A204.1 (cell line): ENCODE data around the gene WDR27.
"Not testable (repeated sequence)": the region's sequence is repeated elsewhere in the genome, so short reads cannot be mapped to it uniquely, and the experiment has no call there.

Source experiments
- FAIRE-seq: peaks from 2 replicates; lab custom pipeline; 2012; peaks lifted over from hg19 to GRCh38; lab: Jason Lieb, UNC

WDR27 gene

DNA sequence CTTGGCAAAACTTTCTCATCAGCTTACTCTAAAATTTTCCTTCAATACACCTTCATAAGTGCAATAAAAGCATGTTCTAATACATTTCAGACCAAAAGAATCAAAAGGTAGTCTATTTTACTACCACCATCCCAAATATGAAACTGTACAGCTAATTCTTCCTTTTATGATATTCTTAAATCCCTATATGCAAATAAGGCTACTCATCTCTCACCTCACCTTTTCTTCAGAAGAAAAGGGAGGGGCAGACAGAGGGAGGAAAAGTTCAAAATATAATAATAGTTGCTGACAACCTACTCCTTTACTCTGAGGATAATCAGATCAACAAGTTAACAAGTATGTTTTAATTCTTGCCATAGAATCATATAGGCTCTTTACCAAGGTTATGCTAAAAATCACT is 7.5 kb upstream of the WDR27 start:
- FAIRE-seq = no peak

DNA sequence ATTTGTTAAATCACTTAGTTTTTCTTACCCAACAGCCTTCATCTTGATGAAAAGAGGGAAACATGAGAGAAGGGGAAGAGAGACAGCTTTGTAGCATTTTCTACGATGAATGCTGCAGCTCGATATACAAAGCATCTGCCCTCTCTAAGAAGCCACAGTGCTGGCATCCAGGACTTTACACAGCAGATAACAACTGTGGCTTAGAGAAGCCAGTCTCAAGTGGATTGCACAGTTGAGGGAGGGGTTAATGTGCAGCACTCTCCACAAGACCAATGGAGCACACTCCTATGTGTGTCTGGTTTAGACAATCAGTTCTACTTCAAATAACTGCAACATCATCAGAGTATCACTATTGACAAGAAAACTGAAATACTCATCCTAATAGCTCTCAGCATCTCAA is 5.9 kb upstream of the WDR27 start:
- FAIRE-seq = no peak

DNA sequence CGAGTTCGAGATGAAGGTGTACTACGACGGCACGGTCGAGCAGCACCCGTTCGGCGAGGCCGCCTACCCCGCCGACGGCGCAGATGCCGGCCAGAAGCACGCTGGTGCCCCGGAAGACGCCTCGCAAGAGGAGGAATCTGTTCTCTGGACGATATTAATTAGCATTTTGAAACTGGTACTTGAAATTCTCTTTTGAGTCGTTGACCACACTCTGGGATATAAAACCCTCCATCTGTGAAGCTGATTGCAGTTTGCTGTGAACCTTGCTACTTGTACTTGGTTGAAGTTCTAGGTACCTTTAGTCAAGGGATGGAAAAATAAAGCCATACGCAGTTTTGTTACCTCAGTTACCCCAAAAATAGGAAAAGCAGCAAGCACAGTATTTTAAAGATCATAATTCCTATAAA is 1.0 kb upstream of the WDR27 start:
- no peak for FAIRE-seq

DNA sequence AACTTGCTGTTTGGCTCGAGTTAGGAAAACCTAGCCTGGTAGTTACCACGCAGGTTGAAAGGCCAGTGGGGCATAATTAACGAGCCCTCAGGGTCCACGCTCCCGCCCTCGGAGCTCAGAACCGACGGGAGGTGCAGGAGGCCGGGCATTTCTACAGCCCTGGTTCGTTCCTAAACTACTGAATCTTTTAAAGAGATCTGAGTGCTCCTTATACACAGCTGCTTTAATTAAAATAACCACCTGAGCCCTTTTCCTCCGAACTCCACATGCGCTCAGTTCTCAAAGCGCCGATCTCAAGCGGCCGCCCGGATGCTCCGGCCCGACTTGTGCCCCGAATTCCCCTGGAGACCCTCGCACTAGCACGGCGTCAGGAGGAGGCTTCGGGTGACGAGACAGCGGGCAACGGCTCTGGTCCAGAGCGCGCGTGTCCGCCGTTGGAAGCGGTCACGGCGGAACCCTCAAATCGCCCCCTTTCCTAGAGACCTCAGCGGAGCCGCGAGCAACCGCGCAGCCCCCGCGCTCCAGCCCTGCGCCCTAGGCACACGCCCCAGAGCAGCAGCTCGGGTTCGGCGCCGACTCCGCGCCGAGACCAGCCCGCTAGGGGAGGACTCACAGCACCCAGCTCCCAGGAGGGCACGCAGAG is 397 bp downstream of the WDR27 start:
- no peak for FAIRE-seq

DNA sequence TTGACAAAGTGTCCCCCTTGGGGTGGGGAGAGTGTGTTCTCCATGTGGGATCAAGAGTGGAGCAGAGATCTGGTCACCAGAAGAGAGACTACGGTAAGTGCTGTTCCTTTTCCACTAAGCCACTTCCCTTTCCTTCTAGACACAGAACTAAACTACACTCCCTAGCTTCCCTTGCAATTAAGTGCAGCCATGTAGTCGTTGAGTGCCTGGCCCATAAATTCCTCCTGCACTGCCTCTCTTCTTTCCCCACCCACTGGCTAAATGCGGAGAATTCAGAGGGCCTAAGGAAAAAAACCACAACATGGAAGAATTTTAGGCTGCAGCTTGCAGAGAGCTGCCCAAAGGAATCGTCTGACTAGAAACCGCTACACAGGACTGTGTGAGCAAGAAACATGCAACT is 1.5 kb downstream of the WDR27 start:
- no peak for FAIRE-seq

DNA sequence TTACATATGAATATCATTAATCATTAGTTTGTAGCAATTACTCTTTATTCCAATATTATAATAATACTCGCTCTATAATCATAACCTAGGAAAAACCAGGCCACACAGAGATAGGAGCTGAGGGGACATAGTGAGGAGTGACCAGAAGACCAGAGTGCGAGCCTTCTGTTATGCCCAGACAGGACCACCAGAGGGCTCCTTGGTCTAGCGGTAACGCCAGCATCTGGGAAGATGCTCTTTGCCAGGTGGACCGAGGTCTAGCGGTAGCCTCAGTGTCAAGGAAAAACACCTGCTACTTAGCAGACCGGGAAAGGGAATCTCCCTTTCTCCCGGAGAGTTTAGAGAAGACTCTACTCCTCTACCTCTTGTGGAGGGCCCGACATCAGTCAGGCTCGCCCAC is 4.7 kb downstream of the WDR27 start:
- not testable (repeated sequence) for FAIRE-seq

DNA sequence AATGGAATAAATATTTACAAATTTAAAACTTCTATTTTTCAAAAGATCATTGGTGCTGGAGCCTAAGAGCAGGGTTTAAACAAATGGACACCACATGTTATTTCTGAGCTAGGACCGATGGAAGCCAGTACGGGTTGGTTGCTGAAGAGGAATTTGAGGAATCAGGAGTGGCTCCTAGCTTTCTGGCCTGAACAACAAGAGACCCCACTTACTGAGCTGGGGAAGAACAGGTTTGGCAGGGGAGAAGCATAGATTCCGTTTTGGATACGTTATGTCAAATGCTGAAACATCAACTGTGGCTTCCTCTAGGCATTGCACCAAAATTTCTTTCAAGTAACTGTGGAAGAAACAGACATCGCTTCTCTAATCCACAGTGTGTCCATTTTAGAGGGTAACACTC is 6.7 kb downstream of the WDR27 start:
- FAIRE-seq = no peak

DNA sequence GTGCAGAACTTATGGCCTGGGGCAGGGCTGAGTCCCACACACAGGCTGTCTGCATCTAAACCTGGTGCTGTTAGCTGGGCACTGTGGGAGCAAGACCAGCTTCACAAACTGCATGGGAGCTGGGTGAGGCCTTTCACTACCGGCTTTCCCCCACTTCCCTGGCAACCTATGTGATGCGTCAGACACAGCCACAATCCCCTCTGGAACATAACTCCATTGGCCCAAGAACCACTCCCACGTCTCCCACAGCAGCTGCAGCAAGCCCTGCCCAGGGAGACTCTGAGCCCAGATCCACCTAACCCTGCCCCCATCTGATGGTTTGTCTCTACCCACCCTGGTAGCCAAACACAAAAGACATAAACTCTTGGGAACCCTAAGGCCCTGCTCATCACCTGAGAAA is 9.3 kb downstream of the WDR27 start:
- FAIRE-seq = no peak

DNA sequence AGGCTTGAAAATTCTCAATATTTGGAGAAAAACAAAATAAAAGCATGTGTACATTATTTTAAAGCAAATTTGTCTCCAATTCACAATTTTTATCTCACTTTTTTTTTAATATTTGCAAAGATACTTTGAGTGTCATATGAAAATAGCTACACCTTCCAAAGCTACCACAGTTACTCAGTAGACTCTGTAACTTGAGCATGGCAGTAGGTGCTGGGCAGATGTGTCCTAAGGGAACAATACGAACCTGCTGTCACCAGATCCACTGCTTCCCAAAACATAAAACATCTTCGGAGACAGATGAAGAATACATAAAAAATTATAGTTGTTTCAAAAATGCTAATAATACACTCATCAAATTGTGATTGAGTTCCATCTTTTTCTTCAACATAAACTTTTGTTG is 10.6 kb downstream of the WDR27 start:
- no peak for FAIRE-seq

DNA sequence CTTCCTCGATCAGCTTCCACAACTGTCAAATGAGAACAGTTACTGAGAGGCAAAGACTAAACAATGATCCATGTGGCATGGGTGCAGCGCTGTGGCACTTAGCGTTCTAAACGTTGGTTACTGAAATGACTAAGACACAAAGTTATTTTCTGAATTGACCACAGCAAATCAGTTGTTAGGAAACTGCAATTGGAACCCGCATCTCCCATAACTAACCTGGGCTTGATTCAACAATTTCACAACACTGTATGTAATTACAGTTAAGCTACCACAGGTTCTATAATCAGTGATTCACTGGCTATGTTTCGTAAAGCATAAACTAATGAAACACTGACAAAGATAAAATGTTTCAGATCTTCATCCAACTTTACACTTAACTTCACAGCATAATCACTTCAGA is 12.5 kb downstream of the WDR27 start:
- no peak for FAIRE-seq

DNA sequence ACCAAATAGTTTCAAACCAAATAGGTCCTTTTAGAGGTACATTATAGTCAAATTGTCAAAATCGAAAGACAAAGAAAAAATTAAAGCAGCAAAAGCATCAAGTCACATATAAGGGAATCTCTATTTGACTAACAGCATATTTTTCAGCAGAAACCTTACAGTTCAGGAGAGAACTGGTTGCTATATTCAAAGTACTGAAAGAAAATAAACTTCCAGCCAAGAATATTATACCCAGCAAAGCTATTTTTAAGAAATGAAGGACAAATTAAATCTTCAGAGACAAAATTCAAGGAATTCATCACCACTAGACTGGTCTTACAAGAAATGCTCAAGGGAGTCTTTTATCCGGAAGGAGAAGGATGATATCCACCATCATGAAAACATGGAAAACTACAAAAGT is 16.0 kb downstream of the WDR27 start:
- no peak for FAIRE-seq

DNA sequence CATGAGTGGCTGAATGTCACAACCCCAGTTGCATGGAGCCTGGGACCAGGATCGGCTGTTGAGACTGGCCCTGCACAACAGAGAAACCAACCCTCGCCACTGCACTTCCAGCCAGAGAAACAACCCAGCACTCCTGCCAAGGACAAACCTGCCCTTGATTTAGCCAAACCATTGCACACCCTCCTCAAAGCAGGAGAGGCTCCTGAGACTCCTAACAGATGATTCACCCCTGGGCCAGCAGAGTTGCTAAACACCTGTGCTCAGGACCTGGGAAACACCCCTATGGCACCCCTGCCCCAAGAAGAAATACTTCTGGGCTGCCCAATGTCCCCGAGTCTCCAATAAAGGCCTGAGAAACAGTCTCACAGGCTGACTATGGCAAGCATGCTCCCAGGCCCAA is 17.8 kb downstream of the WDR27 start:
- no peak for FAIRE-seq

DNA sequence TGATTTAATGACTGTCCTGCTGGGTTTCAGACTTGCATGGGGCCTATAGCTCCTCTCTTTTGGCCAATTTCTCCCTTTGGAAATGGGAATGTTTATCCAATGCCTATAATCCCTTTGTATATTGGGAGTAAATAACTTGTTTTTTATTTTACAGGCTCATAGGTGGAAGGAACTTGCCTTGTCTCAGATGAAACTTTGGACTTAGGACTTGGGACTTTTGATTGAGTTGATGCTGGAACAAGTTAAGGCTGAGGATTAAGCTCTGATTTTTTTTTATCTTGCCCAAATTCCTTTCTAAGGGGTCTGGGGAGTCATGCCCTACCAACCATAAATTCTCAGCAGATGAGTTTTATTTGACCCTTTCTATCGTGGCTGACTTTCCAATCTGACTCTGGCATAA is 23.5 kb downstream of the WDR27 start:
- no peak for FAIRE-seq

DNA sequence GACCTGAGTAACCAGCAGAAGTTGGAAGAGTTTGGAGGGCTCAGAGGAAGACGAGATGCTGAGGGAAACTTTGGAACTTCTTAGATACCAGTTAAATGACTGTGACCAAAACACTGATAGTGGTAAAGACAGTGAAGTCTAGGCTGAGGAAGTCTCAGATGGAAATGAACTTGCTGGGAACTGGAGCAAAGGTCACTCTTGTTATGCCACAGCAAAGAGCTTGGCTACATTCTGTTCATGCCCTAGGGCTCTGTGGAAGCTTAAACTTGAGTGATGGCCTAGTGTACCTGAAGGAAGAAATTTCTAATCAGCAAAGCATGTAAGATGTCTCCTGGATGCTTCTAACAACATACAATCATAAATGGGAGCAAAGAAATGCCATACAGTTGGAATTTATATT is 24.7 kb downstream of the WDR27 start:
- FAIRE-seq = no peak

DNA sequence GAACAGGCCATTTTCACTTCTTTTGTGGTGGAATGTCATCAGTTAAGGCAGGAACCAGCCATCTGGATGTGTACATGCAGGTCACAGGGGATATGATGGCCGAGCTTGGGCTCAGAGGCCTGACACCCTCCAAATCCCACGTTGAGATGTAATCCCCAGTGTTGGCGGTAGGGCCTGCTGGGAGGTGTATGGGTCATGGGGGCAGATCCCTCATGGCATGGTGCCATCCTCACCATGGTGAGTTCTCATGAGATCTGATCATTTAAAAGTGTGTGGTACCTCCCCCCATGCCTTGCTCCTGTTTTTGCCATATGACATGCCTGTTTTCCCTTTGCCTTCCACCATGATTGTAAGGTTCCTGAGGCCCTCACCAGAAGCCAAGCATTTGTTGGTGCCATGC is 26.8 kb downstream of the WDR27 start:
- FAIRE-seq = no peak

DNA sequence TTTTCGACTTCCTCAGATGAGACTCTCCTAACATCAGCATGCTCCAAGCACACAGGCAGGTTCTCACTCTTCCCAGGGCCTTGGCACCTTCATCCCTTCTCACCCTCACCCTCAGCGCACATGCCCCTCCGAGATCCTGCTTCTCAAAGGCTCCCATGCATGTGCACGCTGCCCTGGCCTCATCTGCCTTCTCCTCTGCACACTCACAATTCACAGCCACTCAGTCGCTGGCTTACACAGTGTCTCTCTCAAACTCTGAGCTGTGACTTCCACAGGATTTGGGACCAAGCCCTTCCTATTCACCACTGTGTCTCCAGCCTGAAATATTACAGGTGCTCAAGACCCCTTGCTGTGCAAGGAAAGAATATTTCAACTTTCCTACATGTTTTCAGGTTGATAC is 30.3 kb downstream of the WDR27 start:
- no peak for FAIRE-seq

DNA sequence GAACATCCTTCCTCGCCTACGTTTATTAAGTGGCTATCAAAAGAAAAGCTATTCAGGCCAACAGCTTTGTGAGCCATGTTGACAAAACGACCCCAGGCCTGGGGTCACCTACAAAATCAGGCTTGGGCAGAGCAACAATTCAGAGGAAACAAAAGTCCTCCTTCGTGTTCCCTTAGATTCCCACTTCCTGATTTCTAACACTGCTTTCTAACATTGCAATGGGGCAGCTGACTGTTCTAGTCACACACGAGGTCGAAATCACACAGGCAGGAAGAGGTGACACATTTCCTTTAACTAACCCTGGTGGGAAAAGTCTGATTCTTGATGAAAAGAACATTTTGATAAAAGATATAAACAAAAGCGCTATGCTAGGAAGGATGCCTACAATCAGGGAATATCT is 31.9 kb downstream of the WDR27 start:
- FAIRE-seq = no peak

DNA sequence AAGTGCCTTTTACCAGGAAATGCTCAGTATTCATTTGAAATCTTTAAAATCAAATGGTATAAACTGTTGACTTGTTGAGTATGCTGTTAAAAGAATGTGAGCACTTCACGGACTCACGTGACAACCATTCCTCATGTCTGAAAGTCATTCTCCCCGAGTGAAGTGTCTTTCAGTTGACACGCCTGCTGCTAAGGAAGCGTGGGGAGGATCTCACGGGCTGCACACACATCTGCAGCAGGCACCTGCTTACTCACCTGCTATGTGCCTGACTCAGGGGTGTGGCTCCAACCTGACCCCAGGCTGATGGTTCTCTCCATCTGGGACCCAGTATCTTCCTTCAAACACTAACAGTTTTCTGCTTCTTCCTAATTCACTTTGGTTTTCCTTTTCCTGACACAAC is 32.7 kb downstream of the WDR27 start:
- FAIRE-seq = no peak

DNA sequence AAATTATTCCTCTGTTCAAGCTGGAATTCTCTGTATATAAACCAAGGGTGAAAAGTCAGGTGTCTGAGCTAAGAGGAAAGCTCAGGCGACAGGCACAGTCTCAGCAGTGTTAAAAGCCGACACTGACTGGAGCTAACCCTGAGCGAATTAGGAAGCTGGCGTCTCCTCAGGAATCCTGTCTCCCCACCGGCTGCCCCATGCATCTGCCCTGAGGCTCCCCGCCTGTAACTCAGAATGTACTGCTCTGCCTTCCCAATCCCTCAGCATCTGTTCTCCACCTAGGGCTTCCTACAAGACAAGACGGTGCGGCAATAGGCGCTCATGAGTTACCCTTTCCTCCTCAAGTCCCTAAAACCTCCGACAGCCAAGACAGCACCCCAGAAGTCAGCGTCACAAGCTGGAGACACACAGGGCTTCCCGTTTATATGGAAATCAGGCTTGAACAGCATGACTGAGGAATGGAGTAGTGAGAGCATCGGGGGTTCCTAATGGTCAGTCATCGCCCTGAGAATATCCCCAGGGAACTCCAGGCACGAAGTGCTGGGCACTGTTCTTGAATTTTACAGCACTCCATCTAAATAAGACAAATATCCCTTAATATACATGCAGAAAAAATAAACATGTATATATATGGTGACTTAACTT is 33.5 kb downstream of the WDR27 start:
- no peak for FAIRE-seq

DNA sequence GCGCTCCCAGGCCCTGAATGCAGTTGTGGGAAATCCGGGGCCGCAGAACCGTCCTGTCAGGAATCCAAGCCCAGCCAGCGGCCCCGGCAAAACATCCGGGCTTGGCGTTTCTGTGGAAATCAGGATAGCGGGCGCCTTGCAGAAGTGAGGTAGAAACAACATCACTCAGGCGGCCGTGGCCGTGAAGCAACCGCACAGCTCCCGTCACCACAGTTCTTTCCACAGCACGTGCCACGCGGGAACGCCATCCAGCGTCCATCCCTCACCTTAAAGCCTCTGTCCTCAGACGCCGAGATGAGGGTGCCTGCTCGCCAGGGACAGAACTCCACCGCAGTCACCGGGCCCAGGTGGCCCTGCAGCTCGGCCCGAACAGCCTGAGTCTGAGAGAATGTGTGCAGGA is 34.1 kb downstream of the WDR27 start:
- no peak for FAIRE-seq

DNA sequence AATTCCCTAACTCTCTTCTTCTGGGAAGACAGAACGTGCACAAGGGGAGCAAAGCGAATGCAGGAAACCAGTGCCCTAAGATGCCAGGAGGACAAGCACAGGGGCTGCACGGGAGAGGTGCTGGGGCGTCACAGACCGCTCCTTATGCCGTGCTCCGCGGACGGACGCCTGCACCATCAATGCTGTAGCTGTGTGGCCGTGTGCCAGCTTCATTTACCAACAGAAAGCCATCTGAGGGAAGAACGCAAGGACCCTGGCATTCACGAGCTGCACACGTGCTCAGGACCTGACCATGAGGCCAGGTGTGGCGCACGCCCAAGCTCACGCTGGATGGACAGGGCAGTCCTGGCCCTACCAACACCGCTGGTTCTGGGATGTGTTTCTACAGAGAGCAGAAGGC is 35.4 kb downstream of the WDR27 start:
- FAIRE-seq = no peak

DNA sequence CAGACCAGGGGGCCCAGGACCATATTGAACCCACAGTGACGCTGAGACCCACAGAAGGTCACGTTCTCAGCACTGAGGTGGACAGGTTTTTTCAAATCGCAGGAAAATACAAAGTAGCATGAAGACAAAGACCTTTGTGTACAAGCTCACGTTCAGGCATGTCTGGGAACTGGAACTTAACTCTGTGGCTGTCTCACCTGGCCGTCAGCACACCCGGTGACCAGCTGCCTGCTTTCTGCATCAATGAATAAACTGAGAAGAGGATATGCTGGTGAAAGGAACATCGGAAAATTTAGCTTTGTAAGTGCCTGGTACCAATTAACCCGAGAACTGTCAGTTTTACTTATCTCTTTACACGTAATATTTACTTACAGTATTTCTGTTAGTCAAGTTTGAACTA is 36.5 kb downstream of the WDR27 start:
- no peak for FAIRE-seq

DNA sequence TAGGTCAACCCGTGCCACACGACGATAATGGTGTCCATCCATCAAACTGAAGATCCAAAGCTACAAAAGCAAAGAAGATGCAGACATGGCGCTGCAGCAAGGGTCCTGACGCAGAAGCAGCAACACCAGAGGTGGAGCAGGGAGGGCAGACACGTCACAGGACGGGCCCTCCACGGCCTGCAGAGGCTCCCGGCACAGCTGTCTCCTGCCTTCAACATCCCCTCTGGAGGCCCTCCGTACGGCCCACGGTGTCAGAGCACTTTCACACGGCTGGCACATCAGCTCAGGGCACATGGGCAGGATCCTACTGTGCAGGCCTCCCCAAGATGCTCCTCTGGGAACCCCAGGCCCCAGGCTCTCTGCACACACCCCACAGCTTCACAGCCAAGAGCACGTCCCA is 37.6 kb downstream of the WDR27 start:
- no peak for FAIRE-seq

DNA sequence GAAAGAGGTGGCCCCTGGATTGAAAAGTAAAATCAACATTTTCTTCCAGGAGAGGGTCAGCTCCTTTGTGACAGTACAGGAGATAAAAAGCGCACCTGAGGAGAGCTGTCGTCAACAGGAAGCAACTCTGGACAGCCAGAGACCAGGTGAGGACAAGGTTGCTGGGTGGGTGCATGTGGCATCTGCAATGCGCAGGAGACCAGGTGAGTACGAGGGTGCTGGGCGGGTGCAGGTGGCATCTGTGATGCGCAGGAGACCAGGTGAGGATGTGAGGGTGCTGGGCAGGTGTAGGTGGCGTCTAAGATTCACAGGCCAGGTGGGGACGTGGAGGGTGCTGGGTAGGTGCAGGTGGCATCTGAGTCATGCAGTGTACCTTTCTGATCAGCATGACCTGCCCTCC is 38.4 kb downstream of the WDR27 start:
- FAIRE-seq = no peak

DNA sequence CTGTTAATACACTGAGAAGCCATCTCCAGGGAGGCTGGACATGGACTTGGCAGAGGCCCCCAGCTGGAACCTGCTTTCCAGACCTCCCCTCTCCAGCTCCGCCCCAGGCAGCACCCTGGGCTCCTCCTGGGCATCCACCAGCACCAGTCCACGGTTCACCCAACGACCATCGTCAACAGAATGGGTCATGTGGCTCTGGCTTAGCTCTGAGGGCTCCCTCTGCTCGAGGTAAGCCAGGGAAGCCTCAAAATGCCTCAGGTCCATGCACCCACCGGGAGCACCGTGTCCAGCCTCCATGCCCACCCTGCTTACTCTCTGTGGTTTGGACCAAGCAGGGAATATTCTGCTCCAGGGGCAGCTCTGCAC is 40.5 kb downstream of the WDR27 start:
- FAIRE-seq = no peak
